Hepatocyte (in vitro differentiated cells): ENCODE results near the gene SGCD. TPM values are rescaled to one million over a fixed set of nuclear protein-coding genes. Genes with fewer than 3 reads are reported as not detected.

Source experiments
- DNase-seq: peaks from one replicate; pipeline ENCODE4 v3.0.0-alpha.2; 2016; ENCODE audit warnings: low spot score
- H2AFZ ChIP-seq: fragments of 200-600 bp; sonication (generic); 2 replicates; pipeline ENCODE4 v1.6.0; 2016; ENCODE audit warnings: antibody characterized with exemption, mild to moderate bottlenecking
- H3K27ac ChIP-seq: fragments of 200-600 bp; sonication (generic); 2 replicates; pipeline ENCODE4 v1.5.1; 2016; ENCODE audit warnings: mild to moderate bottlenecking
- H3K27me3 ChIP-seq: fragments of 200-600 bp; sonication (generic); 2 replicates; pipeline ENCODE4 v1.6.1; 2016
- H3K36me3 ChIP-seq: fragments of 200-600 bp; sonication (generic); replicated peaks from 2 replicates; pipeline ENCODE4 v1.5.1; 2016; ENCODE audit warnings: low read depth; ENCODE audit not compliant: insufficient read depth
- H3K4me1 ChIP-seq: fragments of 200-600 bp; sonication (generic); 2 replicates; pipeline ENCODE4 v1.5.1; 2016; ENCODE audit warnings: mild to moderate bottlenecking, moderate library complexity; ENCODE audit not compliant: insufficient read depth
- H3K4me2 ChIP-seq: fragments of 200-600 bp; sonication (generic); 2 replicates; pipeline ENCODE4 v1.6.0; 2016
- H3K4me3 ChIP-seq: fragments of 200-600 bp; sonication (generic); 2 replicates; pipeline ENCODE4 v1.5.1; 2016; ENCODE audit warnings: mild to moderate bottlenecking
- H3K79me2 ChIP-seq: fragments of 200-600 bp; sonication (generic); 2 replicates; pipeline ENCODE4 v1.6.0; 2017; ENCODE audit warnings: mild to moderate bottlenecking
- H3K9me2 ChIP-seq: fragments of 200-600 bp; sonication (generic); replicated peaks from 2 replicates; pipeline ENCODE4 v1.6.0; 2017; ENCODE audit warnings: mild to moderate bottlenecking; ENCODE audit not compliant: insufficient read depth
- H3K9me3 ChIP-seq: fragments of 200-600 bp; sonication (generic); 2 replicates; pipeline ENCODE4 v1.5.1; 2016; ENCODE audit warnings: low read depth, mild to moderate bottlenecking
- H4K20me1 ChIP-seq: fragments of 200-600 bp; sonication (generic); 2 replicates; pipeline ENCODE4 v1.6.0; 2016; ENCODE audit warnings: mild to moderate bottlenecking; ENCODE audit not compliant: insufficient read depth, poor library complexity, severe bottlenecking
- EZH2 ChIP-seq: fragments of 200-600 bp; sonication (generic); IDR thresholded peaks from 2 replicates; pipeline ENCODE4 v1.6.1; 2016; ENCODE audit warnings: antibody characterized with exemption, mild to moderate bottlenecking, borderline replicate concordance
- EZH2phosphoT487 ChIP-seq: fragments of 200-600 bp; sonication (generic); IDR thresholded peaks from one replicate; pipeline ENCODE4 v1.6.1; 2018; ENCODE audit warnings: antibody characterized with exemption, mild to moderate bottlenecking, low read depth, moderate library complexity; ENCODE audit not compliant: unreplicated experiment, severe bottlenecking
- WGBS: methylation state at CpG from one replicate; pipeline ENCODE4 v1.1.6; 2016; ENCODE audit warnings: low lambda C conversion rate; ENCODE audit errors: missing lambda C conversion rate; 5-methylcytosine and 5-hydroxymethylcytosine counted together
- polyA plus RNA-seq: library from polyadenylated mRNA; unstranded; fragments of >200 nt; fragmentation: Nextera tagmentation; extraction: Ambion mirVana; gene quantifications from 2 replicates; pipeline ENCODE4 v1.2.1, GENCODE V29; 2016
- total RNA-seq: library from RNA; depleted of rRNA; stranded (reverse); fragments of >200 nt; gene quantifications from 2 replicates; pipeline ENCODE4 v1.2.3, GENCODE V29; 2014
- TF ChIP-seq, protein P1 (sequence below): fragments of 200-600 bp; sonication (generic); IDR thresholded peaks from 2 replicates; pipeline ENCODE4 v1.5.1; 2016; ENCODE audit warnings: antibody characterized with exemption, mild to moderate bottlenecking; ENCODE audit not compliant: poor library complexity

Gene SGCD
- total and polyA plus RNA-seq, 2 experiments from 2014 or later = 3.8 to 8.8 TPM

GRCh38 chr5:156431956-156432829, 105.2 kb downstream of the SGCD start:
- Histone ChIP-seq H3K4me2 (no peak overlapping the region), H4K20me1 (no peaks in the 10 kb centered on the region), H3K79me2 (no peaks in the 10 kb centered on the region), H3K27ac (no peak overlapping the region), H3K4me3 (no peak overlapping the region), H3K4me1 (no peaks in the 10 kb centered on the region), H3K27me3 (no peaks in the 10 kb centered on the region), H3K9me2 (no peaks in the 10 kb centered on the region), H3K36me3 (no peaks in the 10 kb centered on the region), H2AFZ (no peak overlapping the region), H3K9me3 (no peaks in the 10 kb centered on the region)
- WGBS = 94% methylated on average over 9 of the region's 9 CpGs
- TF ChIP-seq EZH2phosphoT487 = no peak
- TF ChIP-seq, protein P1, sequence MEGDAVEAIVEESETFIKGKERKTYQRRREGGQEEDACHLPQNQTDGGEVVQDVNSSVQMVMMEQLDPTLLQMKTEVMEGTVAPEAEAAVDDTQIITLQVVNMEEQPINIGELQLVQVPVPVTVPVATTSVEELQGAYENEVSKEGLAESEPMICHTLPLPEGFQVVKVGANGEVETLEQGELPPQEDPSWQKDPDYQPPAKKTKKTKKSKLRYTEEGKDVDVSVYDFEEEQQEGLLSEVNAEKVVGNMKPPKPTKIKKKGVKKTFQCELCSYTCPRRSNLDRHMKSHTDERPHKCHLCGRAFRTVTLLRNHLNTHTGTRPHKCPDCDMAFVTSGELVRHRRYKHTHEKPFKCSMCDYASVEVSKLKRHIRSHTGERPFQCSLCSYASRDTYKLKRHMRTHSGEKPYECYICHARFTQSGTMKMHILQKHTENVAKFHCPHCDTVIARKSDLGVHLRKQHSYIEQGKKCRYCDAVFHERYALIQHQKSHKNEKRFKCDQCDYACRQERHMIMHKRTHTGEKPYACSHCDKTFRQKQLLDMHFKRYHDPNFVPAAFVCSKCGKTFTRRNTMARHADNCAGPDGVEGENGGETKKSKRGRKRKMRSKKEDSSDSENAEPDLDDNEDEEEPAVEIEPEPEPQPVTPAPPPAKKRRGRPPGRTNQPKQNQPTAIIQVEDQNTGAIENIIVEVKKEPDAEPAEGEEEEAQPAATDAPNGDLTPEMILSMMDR = no peak
- TF ChIP-seq EZH2 = no peak
- DNase-seq = no peak

DNA sequence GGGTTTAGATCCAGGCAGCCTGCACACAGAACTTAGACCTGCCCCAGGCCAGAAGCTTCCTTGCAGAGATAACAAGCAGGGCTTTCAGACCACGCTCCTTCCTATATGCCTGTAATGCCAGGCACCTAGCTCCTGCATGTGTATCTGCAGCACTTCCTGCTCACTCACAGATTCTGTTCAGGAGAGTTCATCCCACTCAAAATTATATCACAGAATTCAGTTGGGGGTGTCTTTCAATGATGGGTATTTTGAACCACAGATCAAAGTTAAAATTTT, 105.8 kb downstream of the SGCD start:
- Histone ChIP-seq H3K4me1 (no peaks in the 10 kb centered on the region), H3K27me3 (no peaks in the 10 kb centered on the region), H4K20me1 (no peaks in the 10 kb centered on the region), H3K36me3 (no peaks in the 10 kb centered on the region), H3K27ac (no peak overlapping the region), H3K9me3 (no peaks in the 10 kb centered on the region), H3K4me2 (no peak overlapping the region), H3K79me2 (no peaks in the 10 kb centered on the region), H3K9me2 (no peaks in the 10 kb centered on the region), H2AFZ (no peak overlapping the region), H3K4me3 (no peak overlapping the region)
- 86% methylated on average over 1 of the region's 1 CpG for WGBS
- TF ChIP-seq EZH2phosphoT487 (no peak), EZH2 (no peak)
- TF ChIP-seq, protein P1 = no peak
- no peak for DNase-seq

GRCh38 chr5:156434471-156434870, 107.5 kb downstream of the SGCD start:
- Histone ChIP-seq H3K9me2 (no peaks in the 10 kb centered on the region), H4K20me1 (no peaks in the 10 kb centered on the region), H3K27me3 (no peaks in the 10 kb centered on the region), H3K27ac (no peak overlapping the region), H3K36me3 (no peaks in the 10 kb centered on the region), H3K79me2 (no peaks in the 10 kb centered on the region), H3K4me2 (no peak overlapping the region), H3K4me3 (no peak overlapping the region), H3K4me1 (peaks cover 6% of the 10 kb centered on the region), H2AFZ (no peak overlapping the region), H3K9me3 (no peaks in the 10 kb centered on the region)
- DNase-seq = no peak
- no peak for TF ChIP-seq EZH2phosphoT487
- WGBS = over 99% methylated on average over 5 of the region's 5 CpGs

GRCh38 chr5:156435101-156435500, 108.1 kb downstream of the SGCD start:
- Histone ChIP-seq H3K9me3 (no peaks in the 10 kb centered on the region), H3K79me2 (no peaks in the 10 kb centered on the region), H3K36me3 (no peaks in the 10 kb centered on the region), H3K9me2 (no peaks in the 10 kb centered on the region), H3K4me1 (peaks cover 6% of the 10 kb centered on the region), H4K20me1 (no peaks in the 10 kb centered on the region), H3K27me3 (no peaks in the 10 kb centered on the region), H2AFZ (no peak overlapping the region), H3K4me2 (no peak overlapping the region), H3K4me3 (no peak overlapping the region), H3K27ac (no peak overlapping the region)
- 90% methylated on average over 3 of the region's 3 CpGs for WGBS
- no peak for DNase-seq
- TF ChIP-seq, protein P1 = no peak
- TF ChIP-seq EZH2phosphoT487 = no peak
